CD14-positive monocyte (primary cell): Measurements from ENCODE around the gene PAXIP1. TPM values are rescaled to one million over a fixed set of nuclear protein-coding genes. Genes with fewer than 3 reads are reported as not detected.
"Not testable (repeated sequence)": the region's sequence is repeated elsewhere in the genome, so short reads cannot be mapped to it uniquely, and the experiment has no call there.

Experiments
- DNase-seq, 3 donors: peaks; one replicate each; pipeline ENCODE4 v3.0.0-alpha.2; 2011 to 2022
- H2AFZ ChIP-seq: 2 replicates; pipeline ENCODE4 v1.6.0; 2012; ENCODE audit warnings: mild to moderate bottlenecking, low read depth, low read length, inconsistent platforms; ENCODE audit not compliant: insufficient read depth, poor library complexity, severe bottlenecking
- H3K27ac ChIP-seq, 2 donors: 1 replicate in 1 of 2; 2 replicates in 1 of 2; pipeline ENCODE4 v1.5.1; 2012 to 2013; ENCODE audit warnings: low read length in 2 of 2, control low read depth in 1 of 2, inconsistent platforms in 1 of 2, low read depth in 1 of 2, mild to moderate bottlenecking in 1 of 2
- H3K27me3 ChIP-seq, 2 donors: one replicate each; pipeline versions ENCODE4 v1.6.0 to v1.6.1; 2011 to 2013; ENCODE audit warnings: low read length in 2 of 2; ENCODE audit not compliant: control insufficient read depth in 2 of 2, insufficient read depth in 2 of 2
- H3K36me3 ChIP-seq, 2 donors: replicated peaks in 1 of 2; 1 replicate in 1 of 2; 2 replicates in 1 of 2; pipeline versions ENCODE4 v1.5.1 to v1.6.1; 2012 to 2013; ENCODE audit warnings: low read length in 2 of 2, control low read depth in 1 of 2, inconsistent platforms in 1 of 2, mild to moderate bottlenecking in 1 of 2; ENCODE audit not compliant: insufficient read depth in 2 of 2, control insufficient read depth in 1 of 2
- H3K4me1 ChIP-seq, 2 donors: 1 replicate in 1 of 2; 2 replicates in 1 of 2; pipeline versions ENCODE4 v1.5.1 to v1.6.1; 2012 to 2013; ENCODE audit warnings: low read length in 2 of 2, control low read depth in 1 of 2, inconsistent platforms in 1 of 2, mild to moderate bottlenecking in 1 of 2, moderate library complexity in 1 of 2; ENCODE audit not compliant: insufficient read depth in 2 of 2, control insufficient read depth in 1 of 2
- H3K4me2 ChIP-seq: replicated peaks from 2 replicates; pipeline ENCODE3; 2012; ENCODE audit warnings: low read length, moderate library complexity, mild to moderate bottlenecking; ENCODE audit not compliant: poor library complexity, severe bottlenecking; ENCODE audit errors: extremely low read depth
- H3K4me3 ChIP-seq, 3 experiments: fragments of 200-600 bp in 1 of 3; sonication (generic) in 1 of 3; replicated peaks in 1 of 3; 1 replicate in 2 of 3; 2 replicates in 1 of 3; pipeline ENCODE4 v1.5.1; 2011 to 2013; ENCODE audit warnings: low read length in 3 of 3, mild to moderate bottlenecking in 3 of 3, control low read depth in 2 of 3, low read depth in 2 of 3, inconsistent platforms in 1 of 3, moderate library complexity in 1 of 3
- H3K79me2 ChIP-seq: 2 replicates; pipeline ENCODE4 v1.6.0; 2012; ENCODE audit warnings: mild to moderate bottlenecking, control low read depth, inconsistent platforms, low read length, moderate library complexity; ENCODE audit not compliant: insufficient read depth
- H3K9ac ChIP-seq: 2 replicates; pipeline ENCODE4 v1.6.0; 2017; ENCODE audit warnings: low read length, mild to moderate bottlenecking; ENCODE audit not compliant: insufficient read depth, poor library complexity, severe bottlenecking
- H3K9me3 ChIP-seq, 2 donors: replicated peaks in 1 of 2; 1 replicate in 1 of 2; 2 replicates in 1 of 2; pipeline versions ENCODE4 v1.5.1 to v1.6.1; 2012 to 2013; ENCODE audit warnings: low read length in 2 of 2, control low read depth in 1 of 2; ENCODE audit not compliant: control insufficient read depth in 1 of 2, insufficient read depth in 1 of 2
- H4K20me1 ChIP-seq: 2 replicates; pipeline ENCODE4 v1.6.0; 2012; ENCODE audit warnings: mild to moderate bottlenecking, low read length, control low read depth, moderate library complexity; ENCODE audit not compliant: insufficient read depth
- H3K27ac Mint-ChIP-seq, 7 donors: one replicate each; pipeline ENCODE4 v1.8.0; 2020; ENCODE audit warnings: mild to moderate bottlenecking in 7 of 7, mixed read lengths in 7 of 7, moderate library complexity in 6 of 7, inconsistent platforms in 2 of 7
- H3K27me3 Mint-ChIP-seq, 3 donors: one replicate each; pipeline ENCODE4 v1.8.0; 2021 to 2022; ENCODE audit warnings: low read depth in 3 of 3, mild to moderate bottlenecking in 3 of 3, mixed read lengths in 3 of 3, moderate library complexity in 3 of 3, inconsistent platforms in 1 of 3
- H3K36me3 Mint-ChIP-seq, 2 donors: one replicate each; pipeline ENCODE4 v1.8.0; 2020; ENCODE audit warnings: mixed read lengths in 2 of 2, inconsistent platforms in 1 of 2, mild to moderate bottlenecking in 1 of 2
- H3K4me1 Mint-ChIP-seq: one replicate; pipeline ENCODE4 v1.8.0; 2020; ENCODE audit warnings: mild to moderate bottlenecking, mixed read lengths
- H3K4me3 Mint-ChIP-seq, 2 donors: one replicate each; pipeline ENCODE4 v1.8.0; 2020; ENCODE audit warnings: mild to moderate bottlenecking in 2 of 2, mixed read lengths in 2 of 2, moderate library complexity in 1 of 2
- H3K9me3 Mint-ChIP-seq, 7 donors: one replicate each; pipeline ENCODE4 v1.8.0; 2020 to 2022; ENCODE audit warnings: mixed read lengths in 7 of 7, mild to moderate bottlenecking in 6 of 7, moderate library complexity in 6 of 7, inconsistent platforms in 2 of 7
- WGBS: methylation state at CpG from one replicate; pipeline ENCODE4 v1.1.5; 2013; ENCODE audit warnings: missing lambda C conversion rate; ENCODE audit not compliant: insufficient coverage; 5-methylcytosine and 5-hydroxymethylcytosine counted together
- intact Hi-C, 2 donors: fragments of 100-400 bp; cut with micrococcal nuclease; formaldehyde crosslinking; loops; one replicate each; pipeline versions ENCODE4 v1.15.0 to v1.15.1; 2023
- polyA plus RNA-seq, 3 donors: library from polyadenylated mRNA; depleted of rRNA in 1 of 3; unstranded in 2 of 3; stranded (reverse) in 1 of 3; fragments of 300-500 nt in 2 of 3; fragments of >200 nt in 1 of 3; fragmentation: Illumina TruSeq in 2 of 3; gene quantifications; 1 replicate in 2 of 3; 2 replicates in 1 of 3; pipeline ENCODE4 v1.2.3, GENCODE V29; 2012 to 2021
- TF ChIP-seq, protein P1 (sequence below): fragments of 200-600 bp; IDR thresholded peaks from one replicate; pipeline ENCODE4 v1.8.0; 2022; ENCODE audit warnings: antibody characterized with exemption, mild to moderate bottlenecking

Gene PAXIP1
- polyA plus RNA-seq, 3 donors: 0.44 to 8.4 (median 0.58) TPM

DNA sequence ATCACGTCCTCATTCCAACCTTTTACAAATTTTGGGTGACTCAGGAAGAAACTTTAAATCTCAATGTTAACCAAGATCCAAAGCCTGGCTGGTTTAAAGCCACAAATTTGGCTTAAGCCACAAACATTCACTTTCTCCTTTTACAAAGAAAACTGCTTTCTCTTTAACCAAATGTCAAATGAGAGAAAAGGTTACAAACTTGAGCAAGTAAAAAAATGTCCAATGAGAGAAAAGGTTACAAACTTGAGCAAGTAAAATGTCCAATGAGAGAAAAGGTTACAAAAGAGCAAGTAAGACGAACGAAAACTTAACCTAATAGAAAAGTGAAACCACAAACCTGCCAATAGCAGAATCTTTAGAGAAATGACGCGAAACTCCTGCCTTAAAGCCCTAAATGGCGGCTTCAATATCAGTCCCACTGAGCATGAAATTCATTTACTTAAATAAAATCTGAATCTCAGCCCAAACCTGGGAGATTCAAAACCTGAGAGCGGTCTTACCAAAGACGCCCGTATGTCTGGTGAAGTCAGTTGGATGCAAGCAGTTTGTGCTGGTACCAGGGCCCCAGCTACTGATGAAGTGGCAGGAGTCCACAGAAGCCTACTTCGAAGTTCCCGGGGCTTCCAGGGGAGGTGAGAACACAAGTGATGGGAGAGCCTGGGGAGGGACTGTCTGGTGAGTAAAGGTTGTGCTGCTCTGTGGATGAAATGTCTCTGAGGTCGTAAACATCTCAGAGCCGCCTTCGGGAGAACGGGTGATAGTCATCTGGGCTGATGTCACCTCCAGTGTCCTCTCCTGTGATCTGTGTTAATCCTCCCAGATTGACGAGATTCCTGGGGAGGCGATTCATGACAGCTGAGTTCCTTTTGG lies 74.6 kb downstream of the PAXIP1 start:
- intact Hi-C loops: loop anchor here (2.0 to 10.0 kb wide), 11 partner anchors 74 to 1966 kb away; partner anchors contain the start of genes PAXIP1 (in 2 of the 2), INSIG1 (in 1 of the 2) and LMBR1 (in 1 of the 2)
- H3K9me3 ChIP-seq: peaks cover 5 to 8% of the 10 kb centered on the region in 2 donors
- H3K4me2 ChIP-seq: peak overlapping the region; percentile 92
- Mint-ChIP-seq H3K4me1 (peaks cover 21% of the 10 kb centered on the region), H3K27me3 (peaks cover 0 to 3% (median 2%) of the 10 kb centered on the region in 3 donors), H3K27ac (peak overlapping the region; percentile 96 to 99 (median 99)), H3K4me3 (peak overlapping the region; percentile 91 to 97), H3K36me3 (peaks cover 8 to 14% of the 10 kb centered on the region in 2 donors), H3K9me3 (peaks cover 2 to 12% (median 4%) of the 10 kb centered on the region in 7 donors)
- peak overlapping the region; percentile 99 for H2AFZ ChIP-seq
- H4K20me1 ChIP-seq: no peaks in the 10 kb centered on the region
- TF ChIP-seq, protein P1, sequence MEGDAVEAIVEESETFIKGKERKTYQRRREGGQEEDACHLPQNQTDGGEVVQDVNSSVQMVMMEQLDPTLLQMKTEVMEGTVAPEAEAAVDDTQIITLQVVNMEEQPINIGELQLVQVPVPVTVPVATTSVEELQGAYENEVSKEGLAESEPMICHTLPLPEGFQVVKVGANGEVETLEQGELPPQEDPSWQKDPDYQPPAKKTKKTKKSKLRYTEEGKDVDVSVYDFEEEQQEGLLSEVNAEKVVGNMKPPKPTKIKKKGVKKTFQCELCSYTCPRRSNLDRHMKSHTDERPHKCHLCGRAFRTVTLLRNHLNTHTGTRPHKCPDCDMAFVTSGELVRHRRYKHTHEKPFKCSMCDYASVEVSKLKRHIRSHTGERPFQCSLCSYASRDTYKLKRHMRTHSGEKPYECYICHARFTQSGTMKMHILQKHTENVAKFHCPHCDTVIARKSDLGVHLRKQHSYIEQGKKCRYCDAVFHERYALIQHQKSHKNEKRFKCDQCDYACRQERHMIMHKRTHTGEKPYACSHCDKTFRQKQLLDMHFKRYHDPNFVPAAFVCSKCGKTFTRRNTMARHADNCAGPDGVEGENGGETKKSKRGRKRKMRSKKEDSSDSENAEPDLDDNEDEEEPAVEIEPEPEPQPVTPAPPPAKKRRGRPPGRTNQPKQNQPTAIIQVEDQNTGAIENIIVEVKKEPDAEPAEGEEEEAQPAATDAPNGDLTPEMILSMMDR: no peak
- peak overlapping the region; percentile 88 for H3K9ac ChIP-seq
- H3K4me3 ChIP-seq: peak overlapping the region; percentile 65 to 99 (median 84)
- DNase-seq: peak; percentile 90 to 96 (median 91)
- peaks cover 11 to 12% of the 10 kb centered on the region in 2 donors for H3K4me1 ChIP-seq
- H3K79me2 ChIP-seq: peaks cover 13% of the 10 kb centered on the region
- H3K27me3 ChIP-seq: peaks cover 0 to 4% of the 10 kb centered on the region in 2 donors
- H3K27ac ChIP-seq: peak overlapping the region; percentile 86 to 95
- H3K36me3 ChIP-seq: peaks cover 0 to 4% of the 10 kb centered on the region in 2 donors
- WGBS: 4% methylated on average over 12 of the region's 17 CpGs

DNA sequence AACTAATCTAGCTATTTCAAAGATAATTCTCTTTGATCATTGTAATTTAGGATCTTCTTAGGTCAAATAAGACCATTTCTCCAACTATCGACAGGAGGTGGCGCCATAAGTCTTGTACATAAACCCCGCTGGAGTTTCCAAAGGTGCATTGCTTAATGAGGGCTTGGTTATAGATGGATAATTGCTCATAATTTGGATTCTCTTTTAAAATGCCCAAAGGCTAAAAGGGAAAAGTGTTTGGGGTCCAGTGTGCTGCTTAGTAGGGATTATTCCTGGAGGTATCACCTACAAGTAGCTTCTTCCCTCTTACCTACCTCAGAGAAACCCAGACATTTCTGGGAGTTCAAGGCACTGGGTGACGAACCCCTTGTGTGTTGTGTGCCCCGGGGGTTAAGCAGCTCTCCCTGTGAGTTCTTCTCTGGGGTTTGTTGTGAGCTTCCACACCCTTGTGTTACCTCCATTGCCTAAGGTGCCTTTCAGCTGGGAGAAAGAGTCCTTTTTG lies 75.2 kb downstream of the PAXIP1 start:
- Histone ChIP-seq H3K27me3 (peaks cover 0 to 4% of the 10 kb centered on the region in 2 donors), H3K4me1 (peaks cover 11 to 12% of the 10 kb centered on the region in 2 donors), H3K9ac (peak overlapping the region; percentile 88), H3K4me3 (peak overlapping the region; percentile 65 to 99 (median 84)), H3K79me2 (peaks cover 13% of the 10 kb centered on the region), H3K27ac (peak overlapping the region; percentile 72 to 95), H3K4me2 (peak overlapping the region; percentile 92), H4K20me1 (no peaks in the 10 kb centered on the region), H3K36me3 (no peaks in the 10 kb centered on the region), H3K9me3 (peaks cover 0 to 1% of the 10 kb centered on the region in 2 donors), H2AFZ (peak overlapping the region; percentile 99)
- peaks cover 8 to 9% of the 10 kb centered on the region in 2 donors for H3K36me3 Mint-ChIP-seq
- DNase-seq: peak; percentile 76 to 91 (median 90)
- H3K27ac Mint-ChIP-seq: peak overlapping the region; percentile 96 to 99 (median 99)
- intact Hi-C loops: loop anchor here (2.0 to 10.0 kb wide), 12 partner anchors 25 to 1967 kb away; partner anchors contain the start of genes PAXIP1 (in 2 of the 2), INSIG1 (in 1 of the 2) and LMBR1 (in 1 of the 2)
- peaks cover 21% of the 10 kb centered on the region for H3K4me1 Mint-ChIP-seq
- no CpG with 5 or more reads among the region's 5 CpGs for WGBS
- H3K9me3 Mint-ChIP-seq: peaks cover 0 to 6% (median 1%) of the 10 kb centered on the region in 7 donors
- peaks cover under 1 to 4% (median 2%) of the 10 kb centered on the region in 3 donors for H3K27me3 Mint-ChIP-seq
- TF ChIP-seq, protein P1: peak; percentile 85
- H3K4me3 Mint-ChIP-seq: peak overlapping the region; percentile 91 to 94

DNA sequence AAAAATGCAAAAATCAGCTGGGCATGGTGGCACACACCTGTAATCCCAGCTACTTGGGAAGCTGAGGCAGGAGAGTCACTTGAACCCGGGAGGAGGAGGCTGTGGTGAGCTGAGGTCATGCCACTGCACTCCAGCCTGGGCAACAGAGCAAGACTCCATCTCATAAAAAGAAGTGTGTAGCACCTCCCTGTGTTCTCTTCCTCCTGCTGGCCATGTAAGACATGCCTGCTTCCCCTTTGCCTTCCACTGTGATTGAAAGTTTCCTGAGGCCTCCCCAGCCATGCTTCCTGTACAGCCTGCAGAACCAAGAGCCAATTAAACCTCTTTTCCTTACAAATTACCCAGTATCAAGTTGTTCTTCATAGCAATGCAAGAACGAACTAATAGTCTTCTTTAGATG lies 80.5 kb downstream of the PAXIP1 start:
- peaks cover 2 to 10% (median 8%) of the 10 kb centered on the region in 7 donors for H3K9me3 Mint-ChIP-seq
- not testable (repeated sequence) for H3K79me2 ChIP-seq, H3K36me3 Mint-ChIP-seq, H4K20me1 ChIP-seq, H3K4me3 ChIP-seq, H3K27ac Mint-ChIP-seq, H2AFZ ChIP-seq, H3K4me2 ChIP-seq, H3K27me3 ChIP-seq, H3K4me1 ChIP-seq, DNase-seq, H3K36me3 ChIP-seq, H3K4me1 Mint-ChIP-seq, H3K9ac ChIP-seq, H3K9me3 ChIP-seq, H3K4me3 Mint-ChIP-seq, H3K27ac ChIP-seq
- 100% methylated on average over 1 of the region's 2 CpGs for WGBS
- peaks cover 7 to 11% (median 10%) of the 10 kb centered on the region in 3 donors for H3K27me3 Mint-ChIP-seq
- intact Hi-C loops: loop anchor here (10.0 kb wide), 5 partner anchors 422 to 1972 kb away; partner anchors contain the start of gene LMBR1 (in 1 of the 2)
